Cardiac fibroblast (primary cell): ENCODE measurements around the gene TGFB1I1.
"Not testable (repeated sequence)": the region's sequence is repeated elsewhere in the genome, so short reads cannot be mapped to it uniquely, and the experiment has no call there.

Experiments
- DNase-seq, 2 donors: peaks; one replicate each; pipeline versions ENCODE4 v3.0.0 to v3.0.0-alpha.2; 2010; ENCODE audit warnings: low read depth in 2 of 2
- H3K4me3 ChIP-seq, 2 donors: replicated peaks in 1 of 2; 1 replicate in 1 of 2; 2 replicates in 1 of 2; pipeline ENCODE4 v1.5.1; 2011; ENCODE audit warnings: low read depth in 2 of 2, low read length in 2 of 2, mild to moderate bottlenecking in 2 of 2, moderate library complexity in 1 of 2
- TF ChIP-seq, protein P1 (sequence below): IDR thresholded peaks from one replicate; pipeline ENCODE4 v1.5.1; 2011; ENCODE audit warnings: low read depth, mild to moderate bottlenecking, low read length, inconsistent platforms

Gene TGFB1I1

DNA sequence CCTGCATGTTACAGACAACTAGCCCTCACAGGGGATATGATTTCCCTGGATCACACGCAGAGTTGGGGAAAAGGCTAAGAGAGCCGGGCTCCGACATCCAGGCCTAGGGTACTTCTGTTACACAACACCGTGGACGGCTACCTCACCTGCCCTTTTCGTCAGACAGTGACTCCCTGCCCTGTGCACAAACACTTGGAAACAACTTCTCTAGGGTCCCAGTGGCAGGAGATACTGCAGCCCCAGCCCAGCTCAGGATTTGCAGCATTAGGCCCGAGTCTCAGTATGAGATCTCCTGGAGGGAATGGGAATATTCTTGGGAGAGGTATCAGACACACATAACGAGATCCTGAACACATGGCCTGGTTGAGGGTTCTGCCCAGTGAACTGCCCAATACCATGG lies 28.0 kb downstream of the TGFB1I1 start:
- DNase-seq: no peak
- TF ChIP-seq, protein P1, sequence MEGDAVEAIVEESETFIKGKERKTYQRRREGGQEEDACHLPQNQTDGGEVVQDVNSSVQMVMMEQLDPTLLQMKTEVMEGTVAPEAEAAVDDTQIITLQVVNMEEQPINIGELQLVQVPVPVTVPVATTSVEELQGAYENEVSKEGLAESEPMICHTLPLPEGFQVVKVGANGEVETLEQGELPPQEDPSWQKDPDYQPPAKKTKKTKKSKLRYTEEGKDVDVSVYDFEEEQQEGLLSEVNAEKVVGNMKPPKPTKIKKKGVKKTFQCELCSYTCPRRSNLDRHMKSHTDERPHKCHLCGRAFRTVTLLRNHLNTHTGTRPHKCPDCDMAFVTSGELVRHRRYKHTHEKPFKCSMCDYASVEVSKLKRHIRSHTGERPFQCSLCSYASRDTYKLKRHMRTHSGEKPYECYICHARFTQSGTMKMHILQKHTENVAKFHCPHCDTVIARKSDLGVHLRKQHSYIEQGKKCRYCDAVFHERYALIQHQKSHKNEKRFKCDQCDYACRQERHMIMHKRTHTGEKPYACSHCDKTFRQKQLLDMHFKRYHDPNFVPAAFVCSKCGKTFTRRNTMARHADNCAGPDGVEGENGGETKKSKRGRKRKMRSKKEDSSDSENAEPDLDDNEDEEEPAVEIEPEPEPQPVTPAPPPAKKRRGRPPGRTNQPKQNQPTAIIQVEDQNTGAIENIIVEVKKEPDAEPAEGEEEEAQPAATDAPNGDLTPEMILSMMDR: no peak
- no peak overlapping the region for H3K4me3 ChIP-seq

DNA sequence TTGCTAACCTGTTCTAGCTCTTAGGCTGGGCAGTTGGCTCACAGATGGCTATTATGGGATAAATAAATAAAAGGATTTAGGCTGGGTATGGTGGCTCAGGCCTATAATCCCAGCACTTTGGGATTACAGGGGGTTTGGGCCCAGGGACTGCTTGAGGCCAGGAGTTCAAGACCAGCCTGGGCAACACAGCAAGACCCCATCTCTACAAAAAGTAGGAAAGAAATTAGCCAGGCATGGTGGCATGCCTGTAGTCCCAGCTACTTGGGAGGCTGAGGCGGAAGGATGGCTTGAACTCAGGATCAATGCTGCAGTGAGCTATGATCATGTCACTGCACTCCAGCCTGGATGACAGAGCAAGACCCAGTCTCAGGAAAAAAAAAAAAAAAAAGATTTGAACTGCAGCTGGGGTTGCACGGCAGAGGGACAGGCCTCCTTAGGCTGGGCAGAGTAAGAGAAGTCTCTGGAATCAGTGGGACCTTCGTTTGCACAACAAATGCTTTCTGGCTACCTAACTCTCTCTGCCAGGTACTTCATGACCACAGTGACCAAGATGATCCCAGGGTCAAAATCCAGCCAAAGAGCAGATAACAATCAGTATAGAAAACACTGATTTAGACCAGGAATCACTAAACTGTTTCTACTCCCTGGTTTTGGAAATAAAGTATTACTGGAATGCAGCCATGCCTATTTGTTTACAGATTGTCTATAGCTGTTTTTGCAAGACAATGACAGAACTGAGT lies 29.4 kb downstream of the TGFB1I1 start:
- H3K4me3 ChIP-seq: no peak overlapping the region
- TF ChIP-seq, protein P1: no peak
- DNase-seq: no peak

DNA sequence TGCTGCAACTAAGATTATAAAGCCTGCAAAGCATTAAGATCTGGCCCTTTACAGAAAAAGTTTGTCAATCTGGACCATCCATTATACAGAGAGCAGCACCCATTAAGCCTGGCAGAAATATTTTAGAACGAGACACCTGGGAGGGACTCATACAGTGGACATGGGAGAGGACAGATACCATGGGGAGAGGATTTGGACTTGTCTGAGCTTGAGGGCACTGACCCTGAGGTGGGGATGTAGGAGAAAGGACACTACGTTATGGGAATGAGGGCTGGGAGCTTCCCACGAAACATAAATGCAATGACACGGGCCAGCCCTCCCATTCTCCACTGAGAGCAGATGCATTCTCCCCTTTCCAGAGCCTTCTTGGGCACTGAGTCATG lies 30.0 kb downstream of the TGFB1I1 start:
- DNase-seq: no peak
- H3K4me3 ChIP-seq: no peak overlapping the region
- TF ChIP-seq, protein P1: no peak

DNA sequence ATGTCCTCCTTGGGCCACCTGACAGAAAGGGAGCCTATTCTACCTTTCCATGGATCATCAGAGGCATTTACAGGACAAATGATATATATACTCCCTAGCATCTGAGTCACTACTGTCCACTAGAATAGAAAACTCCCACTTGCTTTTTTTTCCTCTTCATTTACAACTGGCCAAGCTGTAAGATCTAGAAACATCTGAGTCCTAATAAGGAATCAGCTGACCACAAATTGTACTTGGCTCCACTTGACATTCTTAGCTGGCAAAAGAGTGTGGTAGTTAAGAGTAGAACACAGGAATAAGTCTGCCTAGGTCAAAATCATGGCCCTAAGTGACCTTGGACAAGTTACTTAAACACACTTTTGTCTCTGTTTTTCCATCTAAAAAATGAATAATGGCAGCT lies 31.0 kb downstream of the TGFB1I1 start:
- H3K4me3 ChIP-seq: no peak overlapping the region
- TF ChIP-seq, protein P1: no peak
- peak; percentile 28 to 29 for DNase-seq

DNA sequence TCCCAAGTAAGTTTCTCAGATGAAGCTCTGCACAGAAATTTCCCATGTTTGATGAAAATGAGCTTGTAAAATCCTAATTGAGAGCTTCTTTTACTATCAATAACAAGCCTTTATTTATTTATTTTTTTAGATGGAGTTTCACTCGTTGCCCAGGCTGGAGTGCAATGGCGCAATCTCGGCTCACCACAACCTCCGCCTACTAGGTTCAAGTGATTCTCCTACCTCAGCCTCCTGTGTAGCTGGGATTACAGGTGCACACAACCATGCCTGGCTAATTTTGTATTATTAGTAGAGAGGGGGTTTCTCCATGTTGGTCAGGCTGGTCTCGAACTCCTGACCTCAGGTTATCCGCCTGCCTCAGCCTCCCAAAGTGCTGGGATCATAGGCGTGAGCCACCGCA lies 31.6 kb downstream of the TGFB1I1 start:
- not testable (repeated sequence) for H3K4me3 ChIP-seq, DNase-seq

DNA sequence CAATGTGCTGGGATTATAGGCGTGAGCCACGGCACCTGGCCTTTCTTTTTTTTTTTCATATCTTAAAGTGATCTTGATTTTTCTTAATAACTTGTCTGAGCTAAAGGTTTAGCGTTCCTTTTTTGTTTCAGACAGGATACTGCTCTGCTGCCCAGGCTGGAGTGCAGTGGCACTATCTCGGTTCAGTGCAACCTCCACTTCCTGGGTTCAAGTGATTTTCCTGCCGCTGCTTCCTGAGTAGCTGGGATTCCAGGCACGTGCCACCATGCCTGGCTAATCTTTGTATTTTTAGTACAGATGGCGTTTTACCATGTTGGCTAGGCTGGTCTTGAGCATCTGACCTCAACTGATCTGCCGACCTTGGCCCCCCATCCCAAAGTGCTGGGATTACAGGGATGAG lies 32.2 kb downstream of the TGFB1I1 start:
- no peak for DNase-seq
- H3K4me3 ChIP-seq: no peak overlapping the region
- TF ChIP-seq, protein P1: no peak

DNA sequence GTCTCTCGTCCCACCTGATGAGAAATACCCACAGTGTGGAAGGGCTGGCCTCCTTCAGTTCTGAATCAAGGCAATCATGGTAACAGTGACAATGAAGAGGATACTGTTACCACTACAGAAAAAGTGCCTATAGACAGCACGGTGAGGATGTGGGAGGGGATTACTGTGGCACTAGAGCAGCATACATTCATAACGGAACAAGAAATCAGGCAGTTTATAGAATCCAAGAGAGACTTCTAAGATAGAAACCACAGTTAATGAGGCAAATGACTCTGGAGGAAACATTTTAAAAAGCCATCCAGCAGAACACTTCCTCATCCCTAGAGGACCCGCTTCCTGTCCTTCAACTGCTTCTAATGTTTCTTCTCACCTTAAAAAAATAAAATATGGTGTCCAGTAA lies 33.5 kb downstream of the TGFB1I1 start:
- H3K4me3 ChIP-seq: no peak overlapping the region
- DNase-seq: no peak
- TF ChIP-seq, protein P1: no peak
